HTR-8/SVneo (cell line): ENCODE measurements around the gene KCNIP4.
"Not testable (repeated sequence)": the region's sequence is repeated elsewhere in the genome, so short reads cannot be mapped to it uniquely, and the experiment has no call there.

Source experiments
- DNase-seq: peaks from one replicate; pipeline ENCODE4 v3.0.0; 2011; ENCODE audit warnings: low spot score, mixed read lengths; ENCODE audit not compliant: insufficient read length
- FAIRE-seq: peaks from 2 replicates; lab custom pipeline; 2011; peaks lifted over from hg19 to GRCh38; lab: Jason Lieb, UNC

The KCNIP4 gene

GRCh38 chr4:20847124-20847747 is 1101.3 kb downstream of the KCNIP4 start:
- no peak for FAIRE-seq
- no peak for DNase-seq

- no peak for FAIRE-seq
- no peak for DNase-seq
These were observed 1104.3 kb downstream of the KCNIP4 start for GRCh38 chr4:20844311-20844710.

GRCh38 chr4:20840648-20841190 is 1107.9 kb downstream of the KCNIP4 start:
- DNase-seq, result no peak
- no peak for FAIRE-seq

GRCh38 chr4:20839957-20840356 is 1108.6 kb downstream of the KCNIP4 start:
- FAIRE-seq, result no peak
- DNase-seq, result peak; percentile 33

GRCh38 chr4:20838476-20838875 is 1110.1 kb downstream of the KCNIP4 start:
- no peak for FAIRE-seq
- no peak for DNase-seq

GRCh38 chr4:20832826-20833225 is 1115.7 kb downstream of the KCNIP4 start:
- FAIRE-seq (no peak), DNase-seq (no peak)

GRCh38 chr4:20831746-20832145 is 1116.8 kb downstream of the KCNIP4 start:
- DNase-seq, result no peak
- FAIRE-seq, result no peak

GRCh38 chr4:20829617-20830357 is 1118.8 kb downstream of the KCNIP4 start:
- FAIRE-seq (no peak), DNase-seq (no peak)

- FAIRE-seq (no peak), DNase-seq (no peak)
These were observed 1123.1 kb downstream of the KCNIP4 start for GRCh38 chr4:20825505-20825904.

GRCh38 chr4:20816287-20816686 is 1132.3 kb downstream of the KCNIP4 start:
- no peak for DNase-seq
- FAIRE-seq, result no peak

- DNase-seq (no peak), FAIRE-seq (no peak)
These were observed 1134.9 kb downstream of the KCNIP4 start for GRCh38 chr4:20813700-20814099.

GRCh38 chr4:20809812-20810211 is 1138.8 kb downstream of the KCNIP4 start:
- FAIRE-seq (no peak), DNase-seq (no peak)

GRCh38 chr4:20805716-20806115 is 1142.9 kb downstream of the KCNIP4 start:
- no peak for DNase-seq
- FAIRE-seq, result no peak

- no peak for DNase-seq
- no peak for FAIRE-seq
These were observed 1160.5 kb downstream of the KCNIP4 start for GRCh38 chr4:20787940-20788665.

- not testable (repeated sequence) for FAIRE-seq, DNase-seq
These were observed 1165.4 kb downstream of the KCNIP4 start for GRCh38 chr4:20783134-20783533.

- DNase-seq (no peak), FAIRE-seq (no peak)
These were observed 1169.7 kb downstream of the KCNIP4 start for GRCh38 chr4:20778896-20779295.

- DNase-seq, result peak; percentile 41
These were observed 1175.2 kb downstream of the KCNIP4 start for GRCh38 chr4:20773144-20773997.

GRCh38 chr4:20764366-20764992 is 1184.1 kb downstream of the KCNIP4 start:
- FAIRE-seq (no peak), DNase-seq (no peak)

More at GRCh38 chr4:20773144-20773997, 1175.2 kb downstream of the KCNIP4 start:
- no peak for FAIRE-seq

GRCh38 chr4:20761826-20762225 is 1186.7 kb downstream of the KCNIP4 start:
- FAIRE-seq (no peak), DNase-seq (no peak)
